IPS-20b (cell line): ENCODE data around the gene DHODH.
A peak's percentile ranks its signal among the peaks of the same experiment; 100 is the strongest.
"Not testable (repeated sequence)": the region's sequence is repeated elsewhere in the genome, so short reads cannot be mapped to it uniquely, and the experiment has no call there.

Experiments used
- H3K27ac ChIP-seq: one replicate; pipeline ENCODE4 v1.5.1; 2013; ENCODE audit warnings: low read length
- H3K27me3 ChIP-seq: 2 replicates; pipeline ENCODE4 v1.6.1; 2013; ENCODE audit warnings: mild to moderate bottlenecking, low read length, inconsistent platforms; ENCODE audit not compliant: insufficient read depth
- H3K36me3 ChIP-seq: 2 replicates; pipeline ENCODE4 v1.6.1; 2013; ENCODE audit warnings: low read depth, mild to moderate bottlenecking, inconsistent platforms, low read length, moderate library complexity; ENCODE audit not compliant: insufficient read depth
- H3K4me1 ChIP-seq: 2 replicates; pipeline ENCODE4 v1.6.1; 2013; ENCODE audit warnings: mild to moderate bottlenecking, control low read depth, inconsistent platforms, low read length, moderate library complexity; ENCODE audit not compliant: insufficient read depth
- H3K4me3 ChIP-seq: 2 replicates; pipeline ENCODE4 v1.5.1; 2013; ENCODE audit warnings: mild to moderate bottlenecking, low read length, inconsistent platforms
- H3K9ac ChIP-seq: 2 replicates; pipeline ENCODE4 v1.6.1; 2013; ENCODE audit warnings: low read depth, mild to moderate bottlenecking, inconsistent platforms, low read length, moderate library complexity
- H3K9me3 ChIP-seq: 2 replicates; pipeline ENCODE4 v1.6.1; 2013; ENCODE audit warnings: mild to moderate bottlenecking, low read depth, low read length, inconsistent platforms; ENCODE audit not compliant: insufficient read depth

DHODH gene

GRCh38 chr16:71985262-71985974 is 23.1 kb upstream of the DHODH start:
- no peak overlapping the region for H3K27ac ChIP-seq
- H3K27me3 ChIP-seq = no peaks in the 10 kb centered on the region
- H3K36me3 ChIP-seq = no peaks in the 10 kb centered on the region
- no peaks in the 10 kb centered on the region for H3K4me1 ChIP-seq
- no peak overlapping the region for H3K9ac ChIP-seq
- no peak overlapping the region for H3K4me3 ChIP-seq
- H3K9me3 ChIP-seq = no peaks in the 10 kb centered on the region

- Histone ChIP-seq H3K36me3 (no peaks in the 10 kb centered on the region), H3K4me1 (no peaks in the 10 kb centered on the region), H3K9ac (no peak overlapping the region), H3K9me3 (no peaks in the 10 kb centered on the region), H3K27ac (no peak overlapping the region), H3K4me3 (no peak overlapping the region), H3K27me3 (no peaks in the 10 kb centered on the region)
These were observed 22.4 kb upstream of the DHODH start for GRCh38 chr16:71986131-71986530.

DNA sequence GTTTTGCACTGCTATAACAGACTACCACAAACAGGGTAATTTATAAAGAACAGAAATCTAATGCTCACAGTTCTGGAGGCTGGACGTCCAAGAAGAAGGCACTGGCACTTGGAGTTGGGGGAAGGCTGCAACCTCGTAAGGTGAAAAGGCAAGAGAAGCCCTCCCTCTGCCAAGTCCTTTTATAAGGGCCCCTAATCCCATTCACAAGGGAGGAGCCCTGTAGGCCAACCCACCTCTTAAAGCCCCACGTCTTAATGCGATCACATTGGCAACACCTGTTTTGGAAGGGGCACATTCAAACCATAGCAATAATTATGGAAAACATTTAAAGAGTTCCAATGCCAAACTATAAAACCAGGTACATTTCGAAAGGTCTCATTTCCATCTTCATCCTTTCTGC is 13.5 kb upstream of the DHODH start:
- no peaks in the 10 kb centered on the region for H3K36me3 ChIP-seq
- H3K9ac ChIP-seq = no peak overlapping the region
- no peak overlapping the region for H3K4me3 ChIP-seq
- no peak overlapping the region for H3K27ac ChIP-seq
- H3K4me1 ChIP-seq = no peaks in the 10 kb centered on the region
- no peaks in the 10 kb centered on the region for H3K27me3 ChIP-seq
- H3K9me3 ChIP-seq = no peaks in the 10 kb centered on the region

DNA sequence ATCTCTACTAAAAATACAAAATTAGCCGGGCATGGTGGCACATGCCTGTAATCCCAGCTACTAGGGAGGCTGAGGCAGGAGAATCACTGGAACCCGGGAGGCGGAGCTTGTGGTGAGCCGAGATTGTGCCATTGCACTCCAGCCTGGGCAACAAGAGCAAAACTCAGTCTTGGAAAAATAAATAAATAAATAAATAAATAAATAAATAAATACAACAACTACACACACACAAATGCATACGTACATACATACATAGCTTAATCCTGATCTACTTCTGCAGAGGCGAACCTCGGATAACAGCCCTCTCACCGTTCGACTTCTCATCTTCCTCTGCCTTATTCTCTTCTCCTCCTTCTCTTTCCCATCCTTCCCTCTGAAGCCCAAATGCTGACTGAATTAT is 11.0 kb upstream of the DHODH start:
- H3K27ac ChIP-seq, H3K9ac ChIP-seq, H3K9me3 ChIP-seq, H3K4me3 ChIP-seq, H3K36me3 ChIP-seq, H3K4me1 ChIP-seq, H3K27me3 ChIP-seq: not testable (repeated sequence)

DNA sequence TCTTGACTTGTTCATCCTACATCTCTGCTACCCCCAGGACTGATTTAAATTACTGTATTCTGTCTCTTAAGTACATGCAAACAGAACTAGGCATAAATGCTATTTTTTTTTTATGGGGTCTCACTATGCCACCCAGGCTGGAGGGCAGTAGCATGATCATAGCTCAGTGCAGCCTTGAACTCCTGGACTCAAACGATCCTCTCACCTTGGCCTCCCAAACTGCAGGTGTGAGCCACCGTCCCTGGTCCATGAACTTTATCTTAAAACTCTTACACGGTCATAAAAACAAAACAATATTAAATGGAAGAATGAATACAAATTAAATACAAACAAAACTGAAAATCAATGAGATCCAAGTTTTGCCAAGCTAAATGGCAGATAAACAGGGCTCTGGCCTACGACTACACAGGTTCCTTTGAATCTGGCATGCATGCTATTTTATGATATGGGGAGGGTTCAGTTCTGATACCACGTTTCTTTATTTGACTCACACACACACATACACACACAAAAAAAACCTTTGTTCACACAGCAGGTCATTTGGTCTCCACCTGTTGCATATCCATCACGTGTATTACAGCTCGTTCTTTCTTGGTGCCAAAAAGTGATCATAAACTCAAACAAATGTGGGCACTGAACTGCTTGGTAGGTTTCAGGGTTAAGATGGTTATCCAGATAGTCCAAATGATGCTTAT is 7.2 kb upstream of the DHODH start:
- Histone ChIP-seq H3K27ac (no peak overlapping the region), H3K9me3 (no peaks in the 10 kb centered on the region), H3K9ac (no peak overlapping the region)

GRCh38 chr16:72002619-72003018 is 5.9 kb upstream of the DHODH start:
- Histone ChIP-seq H3K27me3 (0 out of 2 replicates have a peak, but pooled peaks cover 6% of the 10 kb centered on the region), H3K9ac (no peak overlapping the region), H3K4me1 (no peaks in the 10 kb centered on the region), H3K4me3 (no peak overlapping the region), H3K36me3 (no peaks in the 10 kb centered on the region), H3K27ac (no peak overlapping the region), H3K9me3 (no peaks in the 10 kb centered on the region)

More for the DNA sequence above, 7.2 kb upstream of the DHODH start:
- Histone ChIP-seq H3K4me3 (no peak overlapping the region), H3K36me3 (no peaks in the 10 kb centered on the region), H3K4me1 (no peaks in the 10 kb centered on the region), H3K27me3 (no peaks in the 10 kb centered on the region)

DNA sequence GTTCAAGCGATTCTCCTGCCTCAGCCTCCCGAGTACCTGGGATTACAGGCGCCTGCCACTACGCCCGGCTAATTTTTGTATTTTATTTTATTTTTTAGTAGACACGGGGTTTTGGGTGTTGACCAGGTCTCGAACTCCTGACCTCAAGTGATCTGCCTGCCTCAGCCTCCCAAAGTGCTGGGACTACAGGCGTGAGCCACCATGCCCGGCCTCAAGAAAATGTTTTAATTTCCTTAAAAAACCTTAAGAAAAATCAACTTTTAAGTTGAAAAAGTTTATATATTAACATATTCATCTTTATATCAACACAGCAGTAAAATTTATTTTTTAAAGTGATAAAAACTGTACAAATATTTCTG is 500 bp upstream of the DHODH start:
- not testable (repeated sequence) for H3K27ac ChIP-seq, H3K27me3 ChIP-seq, H3K4me1 ChIP-seq, H3K9me3 ChIP-seq
- H3K36me3 ChIP-seq = peaks cover 11% of the 10 kb centered on the region
- H3K4me3 ChIP-seq = peak overlapping the region; percentile 41
- peak overlapping the region; percentile 59; the same call in 1 of the 2 replicates for H3K9ac ChIP-seq

- Histone ChIP-seq H3K4me1 (no peaks in the 10 kb centered on the region), H3K27ac (no peak overlapping the region), H3K9ac (no peak overlapping the region), H3K4me3 (peak overlapping the region; percentile 37; the same call in 1 of the 2 replicates), H3K27me3 (0 out of 2 replicates have a peak, but pooled peaks cover 6% of the 10 kb centered on the region), H3K36me3 (peaks cover 27% of the 10 kb centered on the region), H3K9me3 (no peaks in the 10 kb centered on the region)
These were observed 1.2 kb downstream of the DHODH start for GRCh38 chr16:72009779-72010178.

- H3K4me1 ChIP-seq = no peaks in the 10 kb centered on the region
- H3K4me3 ChIP-seq = no peak overlapping the region
- peaks cover 51% of the 10 kb centered on the region for H3K36me3 ChIP-seq
- no peaks in the 10 kb centered on the region for H3K27me3 ChIP-seq
- no peaks in the 10 kb centered on the region for H3K9me3 ChIP-seq
- H3K27ac ChIP-seq = no peak overlapping the region
- no peak overlapping the region for H3K9ac ChIP-seq
These were observed 4.1 kb downstream of the DHODH start for GRCh38 chr16:72012607-72013006.

- Histone ChIP-seq H3K9me3 (no peaks in the 10 kb centered on the region), H3K4me3 (no peak overlapping the region), H3K36me3 (peaks cover 56% of the 10 kb centered on the region), H3K4me1 (no peaks in the 10 kb centered on the region), H3K27me3 (no peaks in the 10 kb centered on the region), H3K9ac (no peak overlapping the region), H3K27ac (no peak overlapping the region)
These were observed 4.8 kb downstream of the DHODH start for GRCh38 chr16:72013389-72013788.

- Histone ChIP-seq H3K9me3 (no peaks in the 10 kb centered on the region), H3K27ac (no peak overlapping the region), H3K4me3 (no peak overlapping the region), H3K4me1 (no peaks in the 10 kb centered on the region), H3K36me3 (peaks cover 62% of the 10 kb centered on the region), H3K27me3 (no peaks in the 10 kb centered on the region), H3K9ac (no peak overlapping the region)
These were observed 5.5 kb downstream of the DHODH start for GRCh38 chr16:72013888-72014581.

- no peak overlapping the region for H3K27ac ChIP-seq
- no peaks in the 10 kb centered on the region for H3K27me3 ChIP-seq
- H3K9ac ChIP-seq = no peak overlapping the region
- peaks cover 69% of the 10 kb centered on the region for H3K36me3 ChIP-seq
- H3K4me3 ChIP-seq = no peak overlapping the region
- no peaks in the 10 kb centered on the region for H3K9me3 ChIP-seq
- no peaks in the 10 kb centered on the region for H3K4me1 ChIP-seq
These were observed 6.1 kb downstream of the DHODH start for GRCh38 chr16:72014675-72015074.
